ENCODE results near the gene LRCH4. TPM values are rescaled to one million over a fixed set of nuclear protein-coding genes. Genes with fewer than 3 reads are reported as not detected.

The LRCH4 gene
- total and polyA plus RNA-seq, 2 of the 13 experiments (the other 11 are each of a cell fraction or from before 2014, with no cell fraction given) = 7.0 to 9.3 TPM

DNA sequence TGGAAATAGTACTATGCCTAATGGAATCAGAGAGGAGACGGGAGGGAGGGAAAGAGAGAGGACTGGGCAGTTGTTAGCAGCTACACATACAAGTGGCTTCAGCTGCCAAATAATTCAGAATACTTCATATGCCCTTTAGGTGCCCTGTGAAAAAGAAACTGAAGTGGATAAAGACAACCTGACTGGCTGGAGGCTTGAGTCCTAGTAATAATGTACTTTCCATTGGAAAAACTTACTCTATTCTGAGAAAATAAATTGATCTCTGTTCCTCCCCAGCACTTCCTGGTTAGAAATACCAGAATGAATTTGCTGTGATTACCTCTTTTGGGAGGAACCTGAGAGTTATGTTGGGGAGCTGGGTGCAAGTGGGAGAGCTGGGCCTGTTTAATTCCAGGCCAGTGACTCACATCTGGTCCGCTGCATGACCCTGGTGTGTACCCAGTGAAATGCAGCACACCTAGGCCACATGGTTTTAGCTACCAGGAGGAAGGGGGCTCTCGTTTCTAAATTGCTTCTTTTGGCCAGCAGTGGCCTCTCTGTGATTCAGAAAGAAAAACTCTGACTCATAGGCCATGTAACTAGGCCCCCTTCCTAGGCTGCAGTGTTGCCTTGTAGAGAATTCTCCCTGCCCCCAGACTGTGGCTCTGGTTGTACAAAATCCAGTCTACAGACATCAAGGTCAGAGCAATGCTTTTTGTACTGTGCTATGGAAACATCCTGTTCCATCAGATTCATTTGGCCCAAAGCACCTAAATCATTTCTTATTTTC, 40.4 kb downstream of the LRCH4 start (continued):
- TF ChIP-seq, protein P1, sequence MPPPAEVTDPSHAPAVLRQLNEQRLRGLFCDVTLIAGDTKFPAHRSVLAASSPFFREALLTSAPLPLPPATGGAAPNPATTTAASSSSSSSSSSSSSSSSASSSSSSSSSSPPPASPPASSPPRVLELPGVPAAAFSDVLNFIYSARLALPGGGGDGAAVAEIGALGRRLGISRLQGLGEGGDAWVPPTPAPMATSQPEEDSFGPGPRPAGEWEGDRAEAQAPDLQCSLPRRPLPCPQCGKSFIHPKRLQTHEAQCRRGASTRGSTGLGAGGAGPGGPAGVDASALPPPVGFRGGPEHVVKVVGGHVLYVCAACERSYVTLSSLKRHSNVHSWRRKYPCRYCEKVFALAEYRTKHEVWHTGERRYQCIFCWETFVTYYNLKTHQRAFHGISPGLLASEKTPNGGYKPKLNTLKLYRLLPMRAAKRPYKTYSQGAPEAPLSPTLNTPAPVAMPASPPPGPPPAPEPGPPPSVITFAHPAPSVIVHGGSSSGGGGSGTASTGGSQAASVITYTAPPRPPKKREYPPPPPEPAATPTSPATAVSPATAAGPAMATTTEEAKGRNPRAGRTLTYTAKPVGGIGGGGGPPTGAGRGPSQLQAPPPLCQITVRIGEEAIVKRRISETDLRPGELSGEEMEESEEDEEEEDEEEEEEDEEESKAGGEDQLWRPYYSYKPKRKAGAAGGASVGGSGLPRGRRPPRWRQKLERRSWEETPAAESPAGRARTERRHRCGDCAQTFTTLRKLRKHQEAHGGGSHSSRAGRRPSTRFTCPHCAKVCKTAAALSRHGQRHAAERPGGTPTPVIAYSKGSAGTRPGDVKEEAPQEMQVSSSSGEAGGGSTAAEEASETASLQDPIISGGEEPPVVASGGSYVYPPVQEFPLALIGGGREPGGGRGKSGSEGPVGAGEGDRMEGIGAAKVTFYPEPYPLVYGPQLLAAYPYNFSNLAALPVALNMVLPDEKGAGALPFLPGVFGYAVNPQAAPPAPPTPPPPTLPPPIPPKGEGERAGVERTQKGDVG (CRISPR knock-in tag; IDR thresholded peaks at IDR 0.05; ENCODE audit: borderline replicate concordance) = no peak
- TF ChIP-seq ZNF329 (CRISPR knock-in tag; IDR thresholded peaks at IDR 0.05; ENCODE audit: low read depth) = no peak
- no peak for TF ChIP-seq ZNF414 (CRISPR knock-in tag; IDR thresholded peaks at IDR 0.05)
- TF ChIP-seq ZSCAN29 (CRISPR knock-in tag; conservative IDR thresholded peaks at IDR 0.05) = no peak
- TF ChIP-seq RBFOX2 (IDR thresholded peaks at IDR 0.05; ENCODE audit: low read depth, low read length) = peak; percentile 88
- TF ChIP-seq SMAD3 (CRISPR knock-in tag; IDR thresholded peaks at IDR 0.05) = no peak
- 0 out of 2 replicates have a peak, but pooled peaks have one; percentile 67 for TF ChIP-seq MYPOP (CRISPR knock-in tag; IDR thresholded peaks at IDR 0.05)
- TF ChIP-seq ZNF567 (CRISPR knock-in tag; IDR thresholded peaks at IDR 0.05; ENCODE audit: borderline replicate concordance) = no peak
- peak in 1 of 2 experiments; percentile 58; a peak in 1 of 4 replicates for TF ChIP-seq POLR2A (IDR thresholded peaks at IDR 0.05; ENCODE audit: insufficient read depth in 1 of 2, low read depth in 2 of 2, low read length in 2 of 2)
- TF ChIP-seq ZNF850 (CRISPR knock-in tag; conservative IDR thresholded peaks at IDR 0.05) = no peak
- no peak for TF ChIP-seq ZNF274 (CRISPR knock-in tag; IDR thresholded peaks at IDR 0.05)
- no peak for TF ChIP-seq TCF7L2 (IDR thresholded peaks at IDR 0.05; ENCODE audit: low read depth, low read length)
- no peak for TF ChIP-seq PTBP1 (IDR thresholded peaks at IDR 0.05; ENCODE audit: low read depth, low read length, poor library complexity, severe bottlenecking)
- TF ChIP-seq SRSF4 (IDR thresholded peaks at IDR 0.05; ENCODE audit: low read depth, low read length, poor library complexity, severe bottlenecking) = no peak
- no peak for TF ChIP-seq KAT8 (CRISPR knock-in tag; IDR thresholded peaks at IDR 0.05)
- TF ChIP-seq ZNF572 (CRISPR knock-in tag; IDR thresholded peaks at IDR 0.05) = no peak
- TF ChIP-seq ZIK1 (CRISPR knock-in tag; IDR thresholded peaks at IDR 0.05; ENCODE audit: borderline replicate concordance, low read depth) = no peak
- TF ChIP-seq, protein P2, sequence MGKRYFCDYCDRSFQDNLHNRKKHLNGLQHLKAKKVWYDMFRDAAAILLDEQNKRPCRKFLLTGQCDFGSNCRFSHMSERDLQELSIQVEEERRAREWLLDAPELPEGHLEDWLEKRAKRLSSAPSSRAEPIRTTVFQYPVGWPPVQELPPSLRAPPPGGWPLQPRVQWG (CRISPR knock-in tag; IDR thresholded peaks at IDR 0.05; ENCODE audit: borderline replicate concordance, low read depth) = no peak
- peak; percentile 36; the same call in 1 of the 2 replicates for TF ChIP-seq ZGPAT (CRISPR knock-in tag; IDR thresholded peaks at IDR 0.05)
- TF ChIP-seq SNAPC2 (CRISPR knock-in tag; IDR thresholded peaks at IDR 0.05) = no peak
- TF ChIP-seq ZNF784 (CRISPR knock-in tag; IDR thresholded peaks at IDR 0.05; ENCODE audit: borderline replicate concordance) = no peak

Measured in HepG2 (cell line).